ENCODE measurements around the gene PFAS.

Gene PFAS

GRCh38 chr17:8288336-8289102 lies 39.4 kb downstream of the PFAS start, which contains the start of gene RANGRF:
TSS of gene RANGRF (plus strand) at chr17:8288670. CDS start at chr17:8288789, 119 bp downstream.
- Histone ChIP-seq H3K27me3 (ENCODE audit: insufficient read depth, poor library complexity, severe bottlenecking) (no peaks in the 10 kb centered on the region), H3K27ac (replicated peaks) (peak within 1 kb of the TSS; percentile 64), H3K4me3 (replicated peaks; ENCODE audit: insufficient read depth, low read length) (peak within 1 kb of the TSS; percentile 64)
- peak; percentile 45 to 75 for DNase-seq (ENCODE audit: low read depth in 1 of 2, low spot score in 1 of 2)
- TF ChIP-seq GABPA (IDR thresholded peaks at IDR 0.05; ENCODE audit: low read depth) (no peak), SPI1 (IDR thresholded peaks at IDR 0.05; ENCODE audit: borderline replicate concordance, low read depth) (no peak), REST (IDR thresholded peaks at IDR 0.05; ENCODE audit: insufficient replicate concordance, low read depth) (no peak), CTCF (IDR thresholded peaks at IDR 0.05; ENCODE audit: insufficient read depth, low read length) (no peak), POLR2AphosphoS5 (IDR thresholded peaks at IDR 0.05; ENCODE audit: low read depth) (no peak; the same call in 1 of the 2 replicates)

- no peak overlapping the region; the same call in 1 of the 2 replicates for H3K27ac ChIP-seq (replicated peaks)
- H3K4me3 ChIP-seq (replicated peaks; ENCODE audit: insufficient read depth, low read length) = peak overlapping the region; percentile 64
- H3K27me3 ChIP-seq (ENCODE audit: insufficient read depth, poor library complexity, severe bottlenecking) = no peaks in the 10 kb centered on the region
- TF ChIP-seq SPI1 (IDR thresholded peaks at IDR 0.05; ENCODE audit: borderline replicate concordance, low read depth) = no peak
- TF ChIP-seq POLR2AphosphoS5 (IDR thresholded peaks at IDR 0.05; ENCODE audit: low read depth) = no peak
- no peak for TF ChIP-seq CTCF (IDR thresholded peaks at IDR 0.05; ENCODE audit: insufficient read depth, low read length)
- TF ChIP-seq GABPA (IDR thresholded peaks at IDR 0.05; ENCODE audit: low read depth) = no peak
- TF ChIP-seq REST (IDR thresholded peaks at IDR 0.05; ENCODE audit: insufficient replicate concordance, low read depth) = no peak
- DNase-seq (ENCODE audit: low read depth in 1 of 2, low spot score in 1 of 2) = peak in 1 of 2 experiments; percentile 41
Measured at GRCh38 chr17:8289103-8289397, 40.0 kb downstream of the PFAS start.

- no peak for DNase-seq (ENCODE audit: low read depth in 1 of 2, low spot score in 1 of 2)
- TF ChIP-seq POLR2AphosphoS5 (IDR thresholded peaks at IDR 0.05; ENCODE audit: low read depth) (no peak), SPI1 (IDR thresholded peaks at IDR 0.05; ENCODE audit: borderline replicate concordance, low read depth) (no peak), GABPA (IDR thresholded peaks at IDR 0.05; ENCODE audit: low read depth) (no peak), CTCF (IDR thresholded peaks at IDR 0.05; ENCODE audit: insufficient read depth, low read length) (no peak), REST (IDR thresholded peaks at IDR 0.05; ENCODE audit: insufficient replicate concordance, low read depth) (no peak)
- H3K27me3 ChIP-seq (ENCODE audit: insufficient read depth, poor library complexity, severe bottlenecking) = no peaks in the 10 kb centered on the region
- no peak overlapping the region for H3K27ac ChIP-seq (replicated peaks)
- no peak overlapping the region for H3K4me3 ChIP-seq (replicated peaks; ENCODE audit: insufficient read depth, low read length)
Measured at GRCh38 chr17:8290043-8290442, 41.0 kb downstream of the PFAS start.
